GM10248 (cell line): ENCODE results near the gene PXN.

ENCODE experiments used
- CTCF ChIA-PET: fragments of 300-600 bp; sonication (Branson Sonifier 250); formaldehyde crosslinking; extraction: SDS; loops from one replicate; lab custom pipeline; 2021; ENCODE audit warnings: antibody characterized with exemption; lab: Yijun Ruan, JAX
- POLR2A ChIA-PET: fragments of 350-650 bp; sonication (Branson Sonifier 250); formaldehyde crosslinking; extraction: SDS; loops from one replicate; lab custom pipeline; 2020; ENCODE audit warnings: antibody characterized with exemption; lab: Yijun Ruan, JAX
- DNase-seq: peaks from one replicate; pipeline ENCODE4 v3.0.0; 2012; ENCODE audit errors: extremely low spot score
- TF ChIP-seq, protein P1 (sequence below): IDR thresholded peaks from 2 replicates; pipeline ENCODE4 v1.5.1; 2012; ENCODE audit warnings: mild to moderate bottlenecking, low read depth; ENCODE audit errors: extremely low read depth, missing control alignments, control extremely low read depth

The PXN gene

DNA sequence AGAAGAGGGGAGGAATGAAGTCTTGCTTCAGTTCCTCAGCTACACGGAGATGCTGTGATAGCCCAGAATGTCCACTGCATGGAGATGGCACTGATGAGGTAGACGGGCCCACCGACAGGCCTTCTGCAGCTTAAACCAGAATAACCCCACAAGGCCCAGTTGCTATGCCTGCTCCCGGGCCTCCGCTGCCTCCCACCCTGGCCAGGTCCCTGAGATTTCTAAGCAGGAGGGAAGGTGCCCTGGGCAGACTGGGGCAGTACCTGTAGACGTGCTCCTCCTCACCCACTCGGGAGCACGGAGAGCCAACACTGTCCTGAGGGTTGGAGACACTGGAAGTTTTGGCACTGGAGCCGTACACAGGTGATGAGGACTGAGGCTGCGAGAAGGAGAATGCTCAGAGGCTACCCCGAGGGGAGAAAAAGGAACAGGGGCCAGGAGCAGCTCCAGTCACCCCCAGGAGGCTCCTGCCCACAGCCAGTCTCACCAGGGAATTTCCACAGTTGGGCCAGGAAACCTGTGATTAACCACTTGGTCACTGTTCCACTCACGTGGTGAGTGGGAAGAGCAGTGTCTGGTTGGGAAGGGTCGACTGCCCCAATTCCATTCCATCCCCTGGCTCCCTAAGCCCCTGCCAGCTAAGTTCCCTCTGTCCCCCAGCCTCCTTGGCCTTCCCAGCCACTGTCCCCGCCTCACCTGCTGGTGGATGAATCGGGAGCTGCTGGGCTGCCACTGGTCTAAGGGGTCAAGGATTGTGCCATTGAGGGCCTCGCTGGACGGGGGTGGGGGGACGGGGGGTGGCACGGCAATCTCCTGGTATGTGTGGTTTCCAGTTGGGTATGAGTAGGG, 41.8 kb downstream of the PXN start:
- ChIA-PET POLR2A (interaction anchor here (2.1 to 5.4 kb wide), 2 partner anchors 16 to 68 kb away, joined by 4 to 52 read pairs; partner anchors contain the start of genes RNU4-1 and RNU4-2), CTCF (interaction anchor here (10.5 to 14.0 kb wide), 2 partner anchors 19 to 42 kb away, joined by 271 to 375 read pairs; partner anchors contain the start of gene PXN)
- TF ChIP-seq, protein P1, sequence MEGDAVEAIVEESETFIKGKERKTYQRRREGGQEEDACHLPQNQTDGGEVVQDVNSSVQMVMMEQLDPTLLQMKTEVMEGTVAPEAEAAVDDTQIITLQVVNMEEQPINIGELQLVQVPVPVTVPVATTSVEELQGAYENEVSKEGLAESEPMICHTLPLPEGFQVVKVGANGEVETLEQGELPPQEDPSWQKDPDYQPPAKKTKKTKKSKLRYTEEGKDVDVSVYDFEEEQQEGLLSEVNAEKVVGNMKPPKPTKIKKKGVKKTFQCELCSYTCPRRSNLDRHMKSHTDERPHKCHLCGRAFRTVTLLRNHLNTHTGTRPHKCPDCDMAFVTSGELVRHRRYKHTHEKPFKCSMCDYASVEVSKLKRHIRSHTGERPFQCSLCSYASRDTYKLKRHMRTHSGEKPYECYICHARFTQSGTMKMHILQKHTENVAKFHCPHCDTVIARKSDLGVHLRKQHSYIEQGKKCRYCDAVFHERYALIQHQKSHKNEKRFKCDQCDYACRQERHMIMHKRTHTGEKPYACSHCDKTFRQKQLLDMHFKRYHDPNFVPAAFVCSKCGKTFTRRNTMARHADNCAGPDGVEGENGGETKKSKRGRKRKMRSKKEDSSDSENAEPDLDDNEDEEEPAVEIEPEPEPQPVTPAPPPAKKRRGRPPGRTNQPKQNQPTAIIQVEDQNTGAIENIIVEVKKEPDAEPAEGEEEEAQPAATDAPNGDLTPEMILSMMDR: no peak
- no peak for DNase-seq

DNA sequence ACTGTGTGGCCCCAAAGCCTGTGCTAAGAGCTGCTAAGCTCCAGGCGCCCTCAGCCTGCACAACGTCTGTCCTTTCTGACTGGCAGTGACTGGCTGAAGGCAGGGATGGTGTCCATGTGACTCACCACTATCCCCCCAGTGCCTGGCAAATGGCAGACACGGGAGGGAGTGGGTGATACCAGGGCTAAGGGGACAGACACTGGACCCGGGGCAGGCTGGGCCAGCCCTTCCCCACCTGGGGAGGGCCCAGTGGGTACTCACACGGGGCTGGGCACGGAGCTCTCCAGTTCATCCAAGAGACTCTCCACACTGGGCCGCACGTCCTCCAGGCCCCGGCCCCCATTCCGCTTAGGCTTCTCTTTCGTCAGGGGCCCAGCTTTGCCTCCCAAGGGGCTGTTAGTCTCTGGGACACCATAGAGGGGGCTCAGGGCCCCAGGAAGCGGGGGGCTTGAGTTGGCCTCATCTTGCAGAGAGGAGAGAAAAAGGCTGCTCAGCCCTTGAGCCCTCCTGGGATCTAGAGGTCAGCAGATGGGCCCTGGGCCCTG, 43.2 kb downstream of the PXN start:
- CTCF ChIA-PET: interaction anchor here (1.0 to 14.0 kb wide), 6 partner anchors 10 to 44 kb away, joined by 3 to 271 read pairs (median 4); partner anchors contain the start of gene PXN
- TF ChIP-seq, protein P1: no peak
- DNase-seq: no peak
- POLR2A ChIA-PET: interaction anchor here (2.1 kb wide), 1 partner anchor 17 kb away, joined by 4 read pairs; no protein-coding TSS in a partner anchor

DNA sequence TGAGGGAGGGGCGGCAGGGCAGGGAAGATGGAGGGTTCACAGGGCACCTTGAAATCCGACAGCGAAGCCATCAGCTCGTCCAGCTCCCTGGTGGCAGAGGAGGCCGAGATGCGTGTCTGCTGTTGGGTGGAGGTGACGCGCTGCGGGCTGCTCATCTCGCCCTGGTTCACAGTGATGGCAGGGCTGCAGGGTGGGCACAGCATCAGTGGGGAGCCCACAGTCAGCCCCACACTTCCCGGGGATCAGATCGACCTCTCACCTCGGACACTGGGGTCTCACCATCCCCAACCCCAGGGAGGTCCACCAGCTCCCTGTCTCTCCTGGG, 44.0 kb downstream of the PXN start:
- TF ChIP-seq, protein P1: no peak
- DNase-seq: no peak
- CTCF ChIA-PET: interaction anchor here (1.0 to 14.0 kb wide), 8 partner anchors 8 to 45 kb away, joined by 3 to 271 read pairs (median 6); partner anchors contain the start of gene PXN
- POLR2A ChIA-PET: interaction anchor here (2.1 kb wide), 1 partner anchor 18 kb away, joined by 4 read pairs; no protein-coding TSS in a partner anchor

DNA sequence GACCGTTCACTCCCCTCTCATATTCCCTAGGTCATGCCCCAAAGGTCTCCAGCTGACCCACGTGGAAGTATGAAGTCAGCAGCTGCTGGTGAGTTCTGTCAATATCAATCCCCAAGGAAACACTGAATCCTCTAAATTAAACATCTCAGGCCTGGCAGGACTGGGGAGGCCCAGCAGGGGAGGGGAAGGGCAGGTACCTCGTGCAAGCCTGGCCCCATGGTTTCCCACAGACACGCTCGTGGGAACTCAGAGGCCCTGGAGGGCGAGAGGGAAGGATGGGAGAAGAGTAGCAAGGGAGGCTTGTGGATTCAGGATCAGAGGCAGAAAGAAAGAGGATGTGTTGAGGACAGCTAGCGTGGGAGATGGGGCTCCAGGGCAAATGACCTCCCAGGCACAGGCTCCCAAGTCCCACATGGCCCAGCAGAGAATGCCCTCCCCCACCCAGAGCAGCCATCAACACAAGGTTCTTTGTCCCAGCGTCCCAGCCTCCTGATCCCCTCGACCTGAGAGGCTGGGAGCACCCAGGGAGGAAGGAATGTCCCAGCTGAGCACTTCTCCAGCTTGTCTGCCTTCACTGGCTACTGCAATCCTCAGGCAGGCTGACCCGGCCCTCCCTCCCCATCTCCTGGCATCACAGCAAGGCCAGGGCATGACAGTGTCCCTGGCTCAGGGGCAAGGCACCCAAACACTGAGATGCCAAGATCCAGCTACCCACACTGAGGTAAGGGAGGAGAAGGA, 44.5 kb downstream of the PXN start:
- CTCF ChIA-PET: interaction anchor here (1.1 to 14.0 kb wide), 5 partner anchors 9 to 45 kb away, joined by 3 to 271 read pairs (median 6); partner anchors contain the start of gene PXN
- TF ChIP-seq, protein P1: no peak
- DNase-seq: no peak
- POLR2A ChIA-PET: interaction anchor here (2.5 kb wide), 1 partner anchor 20 kb away, joined by 21 read pairs; the partner anchor contains the start of gene RPLP0

DNA sequence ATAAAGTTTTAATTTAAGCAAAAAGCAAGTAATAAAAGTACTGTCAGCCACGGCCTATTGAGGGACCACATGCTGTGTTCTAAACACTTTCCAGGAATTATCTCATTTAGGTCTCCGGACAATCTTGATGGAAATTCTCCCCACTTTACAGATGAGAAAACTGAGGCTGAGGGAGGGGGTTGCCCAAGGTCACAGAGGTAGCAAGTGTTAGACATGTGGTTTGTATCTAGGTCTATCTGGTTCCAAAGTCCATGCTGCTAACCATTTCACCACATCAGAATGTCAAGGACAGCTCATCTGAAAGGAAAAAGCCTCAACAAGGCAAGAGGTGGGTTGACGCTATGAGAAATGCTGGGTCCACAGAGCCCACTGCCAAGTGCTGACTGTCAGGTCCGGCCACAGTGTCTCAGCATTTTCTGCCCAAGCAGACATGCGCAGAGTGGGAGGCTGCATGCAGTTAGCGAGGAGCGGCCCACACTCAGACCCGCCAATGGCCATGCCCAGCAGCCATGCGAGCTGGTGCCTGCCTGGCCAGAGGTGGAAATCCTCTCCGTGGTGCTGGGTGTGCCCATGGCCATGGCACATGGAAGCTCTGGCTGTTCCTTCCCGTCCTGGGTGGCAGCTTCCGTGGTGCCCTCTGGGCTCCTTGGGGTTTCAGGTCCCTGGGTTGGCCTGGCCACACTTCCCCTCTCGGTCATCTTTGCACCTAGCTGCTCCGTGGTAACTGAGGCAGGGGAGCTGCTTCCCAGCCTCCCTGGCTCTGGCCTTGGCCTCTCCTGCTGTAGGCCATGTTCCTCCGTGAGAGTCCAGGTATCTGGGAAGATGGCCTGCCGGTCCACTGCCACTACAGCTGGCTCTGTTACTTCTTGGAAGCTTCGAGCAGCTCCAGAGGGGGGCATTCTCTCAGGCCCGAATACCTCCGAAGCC, 46.6 kb downstream of the PXN start:
- TF ChIP-seq, protein P1: no peak
- POLR2A ChIA-PET: interaction anchor here (0.6 to 2.5 kb wide), 4 partner anchors 9 to 72 kb away, joined by 3 to 21 read pairs (median 10); partner anchors contain the start of genes RNU4-2 and RPLP0
- CTCF ChIA-PET: interaction anchor here (0.8 to 4.3 kb wide), 3 partner anchors 11 to 83 kb away, joined by 3 to 54 read pairs (median 4); partner anchors contain the start of genes RPLP0 and SIRT4
- no peak for DNase-seq
